ENCODE measurements around the gene RASGEF1B. TPM values are rescaled to one million over a fixed set of nuclear protein-coding genes. Genes with fewer than 3 reads are reported as not detected.
"Not testable (repeated sequence)": the region's sequence is repeated elsewhere in the genome, so short reads cannot be mapped to it uniquely, and the experiment has no call there.

RASGEF1B gene
- total RNA-seq, 1 donor from 2014 or later: 8.4 TPM

DNA sequence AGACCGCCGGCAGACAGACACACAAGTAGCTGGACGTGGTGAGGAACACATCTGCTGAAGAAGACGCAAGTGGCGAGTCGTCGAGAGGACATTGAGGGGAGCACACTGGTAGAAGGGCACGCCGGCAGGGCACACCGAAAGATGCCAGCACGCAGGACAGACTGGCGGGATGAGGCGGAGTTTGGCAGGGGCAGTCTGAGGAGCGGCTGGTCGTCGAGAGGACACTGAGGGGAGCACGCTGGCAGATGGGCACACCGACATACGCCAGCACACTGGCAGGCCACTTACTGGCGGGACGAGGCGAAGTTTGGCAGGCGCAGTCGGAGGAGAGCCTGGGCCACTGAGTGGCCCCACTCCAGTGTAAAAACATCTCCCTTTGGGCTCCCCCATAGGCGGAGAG is 42.1 kb downstream of the RASGEF1B start:
- no peak for DNase-seq (ENCODE audit: low spot score)

GRCh38 chr4:81429031-81429430 is 42.7 kb downstream of the RASGEF1B start:
- DNase-seq (ENCODE audit: low spot score): no peak

GRCh38 chr4:81428002-81428401 is 43.7 kb downstream of the RASGEF1B start:
- DNase-seq (ENCODE audit: low spot score): no peak

- DNase-seq (ENCODE audit: low spot score): no peak
These were observed 44.3 kb downstream of the RASGEF1B start for GRCh38 chr4:81427344-81427821.

DNA sequence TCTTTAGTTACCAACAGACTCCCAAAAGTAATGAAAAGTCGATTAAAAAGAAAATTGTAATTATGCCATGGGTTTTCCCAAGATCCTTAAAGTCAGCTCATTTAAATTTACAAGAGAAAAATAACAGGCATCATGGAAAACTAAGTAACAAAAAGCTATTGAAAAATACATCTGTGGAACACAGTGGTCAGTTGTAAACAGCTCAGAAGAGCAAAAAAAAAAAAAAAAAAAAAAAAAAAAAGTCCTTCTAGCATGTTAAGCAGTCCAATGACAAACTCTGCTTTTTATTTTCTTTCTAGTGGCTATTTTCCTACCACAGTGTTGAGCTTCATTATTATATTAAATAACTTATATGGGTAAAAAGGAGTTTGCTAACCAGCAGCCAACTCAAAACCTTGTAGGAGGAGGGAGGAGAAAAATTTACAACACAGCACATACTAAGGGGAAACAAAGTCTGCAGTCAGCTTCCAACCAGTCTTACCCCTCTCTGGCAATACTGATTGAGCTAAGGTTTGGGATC is 44.9 kb downstream of the RASGEF1B start:
- no peak for DNase-seq (ENCODE audit: low spot score)

GRCh38 chr4:81424816-81425755 is 46.6 kb downstream of the RASGEF1B start:
- no peak for DNase-seq (ENCODE audit: low spot score)

- no peak for DNase-seq (ENCODE audit: low spot score)
These were observed 47.4 kb downstream of the RASGEF1B start for GRCh38 chr4:81424336-81424735.

GRCh38 chr4:81422595-81422994 is 49.1 kb downstream of the RASGEF1B start:
- no peak for DNase-seq (ENCODE audit: low spot score)

DNA sequence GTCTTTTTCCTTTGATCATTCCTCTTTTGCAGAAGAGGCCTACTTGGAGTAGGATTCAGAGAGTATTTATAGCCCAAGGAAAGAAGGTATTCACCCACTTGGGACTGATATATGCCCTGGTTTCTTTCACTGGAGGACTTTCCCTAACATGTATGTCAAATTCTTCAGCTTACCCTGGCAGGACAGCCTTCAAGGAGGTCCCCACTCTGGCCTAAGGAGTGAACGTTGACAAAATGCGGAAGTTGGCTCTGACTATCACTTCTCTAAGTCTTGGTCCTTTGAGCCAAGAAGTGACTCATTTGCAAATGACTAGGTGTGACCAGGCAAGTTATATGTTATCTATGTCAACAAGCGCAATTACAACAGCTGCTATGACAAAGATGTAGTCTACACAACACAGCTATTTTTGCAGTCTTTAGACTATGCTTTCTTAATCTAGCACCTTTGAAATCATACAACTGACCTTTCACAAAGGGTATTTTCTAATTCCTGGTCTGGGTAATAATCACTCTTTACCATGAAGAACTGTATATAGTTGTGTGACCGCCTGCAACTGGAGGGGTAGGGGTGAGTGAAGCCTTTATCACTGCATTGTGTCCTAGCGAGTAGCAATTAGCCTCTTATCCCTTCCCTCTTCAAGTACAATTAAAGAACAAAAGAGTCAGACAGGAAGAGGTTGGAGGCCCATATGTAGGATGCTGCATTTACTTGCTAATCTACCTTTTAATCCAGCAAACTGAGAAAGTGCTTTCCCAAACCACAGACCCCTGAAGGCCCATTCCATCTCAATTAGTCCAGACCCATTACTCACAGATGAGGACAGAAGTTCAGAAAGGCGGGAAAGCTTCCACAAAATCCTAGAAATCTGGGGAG is 50.1 kb downstream of the RASGEF1B start:
- peak; percentile 52 for DNase-seq (ENCODE audit: low spot score)

DNA sequence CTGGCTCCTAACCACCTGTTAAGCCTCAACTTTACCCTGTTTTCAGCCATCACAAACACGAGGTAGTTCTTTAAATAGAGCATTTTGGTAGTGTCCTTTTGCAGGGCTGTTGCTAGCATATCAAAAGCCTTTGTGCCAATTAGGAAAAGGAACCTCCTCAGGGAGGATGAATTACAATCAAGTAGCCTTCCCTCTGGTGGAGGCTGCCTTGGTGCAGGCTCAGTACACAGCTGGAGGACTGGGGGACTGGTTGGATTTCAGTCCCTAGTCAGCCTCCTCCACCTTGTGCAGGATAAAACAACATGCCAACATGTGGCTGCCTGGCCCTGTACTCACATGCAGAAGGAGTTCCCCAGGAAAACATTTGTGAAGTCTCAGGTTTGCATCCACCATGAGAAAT is 53.1 kb downstream of the RASGEF1B start:
- no peak for DNase-seq (ENCODE audit: low spot score)

DNA sequence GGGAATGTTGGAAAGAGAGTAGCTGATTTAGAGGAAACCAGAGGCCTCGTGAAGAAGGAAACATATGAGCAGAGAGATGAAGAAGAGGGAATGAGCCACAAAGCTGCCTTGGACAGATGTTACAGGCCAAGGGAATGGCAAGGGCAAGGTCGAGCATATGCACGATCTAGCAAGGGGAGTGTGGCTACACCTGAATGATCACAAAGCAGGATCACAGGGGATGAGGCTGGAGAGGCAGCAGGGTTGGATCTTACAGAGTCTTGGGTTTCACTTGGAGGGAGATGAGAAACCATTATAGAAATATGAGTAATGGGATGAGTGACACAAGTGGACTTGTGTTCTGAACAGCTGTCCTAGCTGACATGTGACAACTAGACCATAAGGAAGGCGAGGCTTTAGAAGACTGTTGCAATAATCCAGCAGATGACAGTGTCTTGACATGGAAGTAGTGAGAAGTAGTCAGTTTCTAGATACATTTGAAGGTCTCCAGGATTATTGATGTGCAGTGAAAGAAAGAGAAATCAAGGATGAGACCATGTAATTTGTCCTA is 58.7 kb downstream of the RASGEF1B start:
- DNase-seq (ENCODE audit: low spot score): no peak

GRCh38 chr4:81410680-81411079 is 61.0 kb downstream of the RASGEF1B start:
- no peak for DNase-seq (ENCODE audit: low spot score)

GRCh38 chr4:81409836-81410235 is 61.9 kb downstream of the RASGEF1B start:
- DNase-seq (ENCODE audit: low spot score): no peak

- no peak for DNase-seq (ENCODE audit: low spot score)
These were observed 63.4 kb downstream of the RASGEF1B start for GRCh38 chr4:81408341-81408740.

DNA sequence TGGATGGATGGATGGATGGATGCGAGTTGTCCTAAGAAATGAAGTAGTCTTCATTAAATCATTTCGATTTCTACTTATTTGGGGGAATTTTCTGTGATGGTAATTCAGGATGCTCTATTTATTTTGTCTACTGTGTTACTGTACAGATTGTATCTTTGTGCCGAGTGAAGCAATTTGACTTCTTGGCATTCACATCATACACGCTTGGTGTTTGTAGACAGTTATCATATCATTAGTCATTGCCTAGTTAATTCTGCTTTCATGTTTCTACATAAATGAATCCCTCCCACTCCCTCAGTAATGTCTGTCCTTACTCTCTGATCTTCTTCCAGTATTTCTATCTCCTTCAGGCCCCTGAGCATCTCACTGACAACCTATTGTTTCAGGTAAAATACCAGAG is 64.0 kb downstream of the RASGEF1B start:
- DNase-seq (ENCODE audit: low spot score): no peak

- DNase-seq (ENCODE audit: low spot score): not testable (repeated sequence)
These were observed 65.2 kb downstream of the RASGEF1B start for GRCh38 chr4:81406481-81406880.

DNA sequence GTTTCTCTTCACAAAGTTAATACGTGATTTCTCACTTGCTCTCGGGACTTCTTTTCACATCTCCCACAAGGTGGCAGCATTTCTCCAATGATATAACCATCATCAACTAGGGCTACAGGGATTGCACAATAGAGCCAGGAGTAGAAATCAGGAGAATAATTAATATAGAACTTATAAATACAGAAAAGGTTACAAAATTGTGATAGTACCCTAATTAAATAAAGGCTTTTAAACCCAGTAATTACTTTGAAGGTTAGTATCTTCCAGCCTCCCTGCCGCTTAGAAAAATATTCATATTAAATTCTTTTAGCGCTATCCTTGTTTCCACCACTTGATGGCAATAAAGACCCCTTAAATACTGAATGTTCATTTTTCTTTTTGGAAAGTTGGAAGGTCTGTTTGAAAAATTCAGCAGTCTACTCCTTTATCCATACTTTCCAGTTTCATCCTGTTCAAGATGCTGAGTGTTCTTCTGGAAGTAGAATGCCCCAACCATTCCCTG is 65.8 kb downstream of the RASGEF1B start:
- DNase-seq (ENCODE audit: low spot score): peak; percentile 48

DNA sequence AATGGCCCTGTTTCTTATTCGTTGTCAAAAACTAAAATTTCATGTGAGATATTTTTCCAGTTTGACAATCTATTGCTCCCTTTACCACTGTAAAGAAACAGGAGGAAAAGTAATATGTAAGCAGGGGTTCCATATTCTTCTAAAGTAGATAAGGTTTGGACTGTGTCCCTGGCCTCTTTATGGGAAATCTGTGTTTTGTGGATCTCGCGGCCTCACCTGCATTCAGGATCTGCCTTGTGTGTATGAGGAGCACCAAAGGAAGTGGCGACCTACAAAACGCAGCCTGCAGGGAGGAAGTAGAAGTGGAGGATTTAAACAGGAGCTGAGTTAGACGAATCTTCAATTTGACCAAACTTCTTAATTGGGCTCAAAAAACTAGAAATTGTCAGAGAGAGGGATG is 67.0 kb downstream of the RASGEF1B start:
- no peak for DNase-seq (ENCODE audit: low spot score)

DNA sequence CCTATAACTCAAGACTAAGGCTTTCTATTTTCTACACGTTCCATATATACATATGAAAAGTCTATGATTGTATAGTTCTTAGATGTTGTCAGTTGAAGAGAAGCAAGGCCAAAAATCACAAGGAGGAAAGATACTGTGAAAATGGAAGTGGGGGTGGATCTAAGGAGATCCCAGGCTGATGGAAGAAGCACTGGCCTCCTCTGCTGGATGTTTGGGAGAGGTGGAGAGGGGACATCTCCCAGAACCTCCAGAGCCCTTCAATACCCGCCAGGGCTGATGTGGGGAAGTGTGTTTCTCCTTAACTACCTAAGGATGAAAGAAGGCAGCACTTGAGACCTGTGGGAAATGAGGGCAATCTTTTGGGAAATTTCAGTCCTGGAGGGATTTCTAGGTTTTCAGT is 67.4 kb downstream of the RASGEF1B start:
- DNase-seq (ENCODE audit: low spot score): no peak

- DNase-seq (ENCODE audit: low spot score): no peak
These were observed 72.2 kb downstream of the RASGEF1B start for GRCh38 chr4:81399306-81400086.

DNA sequence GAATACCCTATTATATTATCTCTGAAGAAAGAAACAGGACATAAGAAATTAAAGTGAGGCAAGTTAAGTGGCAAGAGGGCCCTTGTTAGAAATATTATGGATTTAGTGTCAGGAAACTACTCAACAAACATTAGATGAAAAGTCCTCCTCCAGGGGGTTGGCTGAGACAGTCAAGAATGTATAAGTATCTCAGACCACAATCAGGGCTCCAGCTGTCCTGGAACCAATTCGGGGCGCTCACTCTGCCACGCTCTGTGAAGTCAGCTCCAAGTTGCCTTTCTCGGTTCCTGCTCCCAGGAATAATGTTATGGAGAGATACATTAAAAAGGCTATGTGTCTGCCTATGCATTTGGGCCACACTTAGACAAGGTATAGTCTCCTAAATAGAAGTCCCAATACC is 73.3 kb downstream of the RASGEF1B start:
- DNase-seq (ENCODE audit: low spot score): no peak
